Femur (tissue), 1 donor: ENCODE data around the gene ALDH3A1.

Experiments
- DNase-seq: peaks from one replicate; pipeline ENCODE4 v3.0.0-alpha.2; 2017

The ALDH3A1 gene

GRCh38 chr17:19759568-19760549 is 11.8 kb upstream of the ALDH3A1 start:
- DNase-seq, result no peak

- no peak for DNase-seq
Observed at GRCh38 chr17:19757536-19758180, 9.6 kb upstream of the ALDH3A1 start.

GRCh38 chr17:19756546-19756945 is 8.4 kb upstream of the ALDH3A1 start:
- DNase-seq, result no peak

- DNase-seq, result no peak
Observed at GRCh38 chr17:19755821-19756510, 7.9 kb upstream of the ALDH3A1 start.

GRCh38 chr17:19755392-19755791 is 7.3 kb upstream of the ALDH3A1 start:
- DNase-seq, result no peak

GRCh38 chr17:19753661-19754463 is 5.8 kb upstream of the ALDH3A1 start:
- DNase-seq, result no peak

GRCh38 chr17:19753051-19753509 is 5.0 kb upstream of the ALDH3A1 start:
- peak; percentile 56 for DNase-seq

- no peak for DNase-seq
Observed at GRCh38 chr17:19752216-19753050, 4.3 kb upstream of the ALDH3A1 start.

- no peak for DNase-seq
Observed at GRCh38 chr17:19750835-19751234, 2.7 kb upstream of the ALDH3A1 start.

GRCh38 chr17:19750020-19750572 is 2.0 kb upstream of the ALDH3A1 start:
- DNase-seq, result no peak

- DNase-seq, result no peak
Observed at GRCh38 chr17:19748807-19749193, 702 bp upstream of the ALDH3A1 start.

- no peak for DNase-seq
Observed at GRCh38 chr17:19747159-19747719, 859 bp downstream of the ALDH3A1 start.

GRCh38 chr17:19746517-19746916 is 1.6 kb downstream of the ALDH3A1 start:
- no peak for DNase-seq

- peak; percentile 92 for DNase-seq
Observed at GRCh38 chr17:19744922-19745757, 3.0 kb downstream of the ALDH3A1 start.

GRCh38 chr17:19744492-19744891 is 3.6 kb downstream of the ALDH3A1 start:
- no peak for DNase-seq

GRCh38 chr17:19743101-19744100 is 4.7 kb downstream of the ALDH3A1 start:
- no peak for DNase-seq

GRCh38 chr17:19742495-19742894 is 5.6 kb downstream of the ALDH3A1 start:
- DNase-seq, result no peak

GRCh38 chr17:19741832-19742457 is 6.2 kb downstream of the ALDH3A1 start:
- DNase-seq, result no peak
